H7 (cell line): ENCODE data around the gene KLF13. TPM values are rescaled to one million over a fixed set of nuclear protein-coding genes. Genes with fewer than 3 reads are reported as not detected.

Experiments used
- DNase-seq: peaks from one replicate; pipeline ENCODE4 v3.0.0; 2012
- H3K27me3 ChIP-seq: 2 replicates; pipeline ENCODE4 v1.6.0; 2011; ENCODE audit warnings: mild to moderate bottlenecking, low read length; ENCODE audit not compliant: control insufficient read depth, insufficient read depth
- H3K36me3 ChIP-seq: replicated peaks from 2 replicates; pipeline ENCODE4 v1.5.1; 2011; ENCODE audit warnings: low read length; ENCODE audit not compliant: control insufficient read depth, insufficient read depth
- H3K4me3 ChIP-seq: 2 replicates; pipeline ENCODE4 v1.5.1; 2011; ENCODE audit warnings: low read depth, mild to moderate bottlenecking, control low read depth, low read length, moderate library complexity; ENCODE audit not compliant: insufficient read depth
- total RNA-seq: library from RNA; depleted of rRNA; stranded (reverse); fragments of >200 nt; shearing (Covaris generic); gene quantifications from 2 replicates; pipeline ENCODE4 v1.2.3, GENCODE V29; 2014

KLF13 gene
- total RNA-seq, 1 experiment from 2014 or later: 29.5 TPM

GRCh38 chr15:31373970-31374369, 47.3 kb downstream of the KLF13 start:
- Histone ChIP-seq H3K4me3 (no peak overlapping the region), H3K36me3 (no peaks in the 10 kb centered on the region; the same call in none of the 2 replicates), H3K27me3 (no peaks in the 10 kb centered on the region)
- DNase-seq: no peak

DNA sequence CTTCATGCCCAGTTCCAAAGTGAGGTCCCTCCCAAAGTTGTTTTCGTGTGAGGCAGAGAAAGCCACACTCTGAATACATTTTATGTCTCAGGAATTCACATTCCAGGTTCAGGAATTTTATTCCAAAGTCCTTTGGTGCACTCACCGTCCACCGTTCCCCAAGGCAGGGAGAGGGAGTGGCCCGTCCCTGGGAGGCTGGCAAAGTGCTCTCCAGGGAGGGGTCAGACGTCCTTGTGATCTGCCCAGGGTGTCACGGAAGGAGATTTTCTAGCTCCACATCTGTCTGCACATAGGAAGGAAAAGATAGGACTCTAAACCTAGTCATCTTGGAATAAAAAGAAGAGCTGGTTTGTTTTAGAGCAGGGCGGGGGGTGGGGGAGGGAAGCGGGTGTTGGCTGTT, 47.9 kb downstream of the KLF13 start:
- DNase-seq: peak; percentile 26
- Histone ChIP-seq H3K27me3 (no peaks in the 10 kb centered on the region), H3K4me3 (no peak overlapping the region), H3K36me3 (no peaks in the 10 kb centered on the region; the same call in none of the 2 replicates)

- Histone ChIP-seq H3K36me3 (no peaks in the 10 kb centered on the region; the same call in none of the 2 replicates), H3K27me3 (no peaks in the 10 kb centered on the region), H3K4me3 (no peak overlapping the region)
- DNase-seq: peak; percentile 23
Measured at GRCh38 chr15:31374986-31375385, 48.4 kb downstream of the KLF13 start.

GRCh38 chr15:31375772-31376171, 49.1 kb downstream of the KLF13 start:
- Histone ChIP-seq H3K36me3 (no peaks in the 10 kb centered on the region; the same call in none of the 2 replicates), H3K27me3 (no peaks in the 10 kb centered on the region), H3K4me3 (no peak overlapping the region)
- DNase-seq: peak; percentile 14

DNA sequence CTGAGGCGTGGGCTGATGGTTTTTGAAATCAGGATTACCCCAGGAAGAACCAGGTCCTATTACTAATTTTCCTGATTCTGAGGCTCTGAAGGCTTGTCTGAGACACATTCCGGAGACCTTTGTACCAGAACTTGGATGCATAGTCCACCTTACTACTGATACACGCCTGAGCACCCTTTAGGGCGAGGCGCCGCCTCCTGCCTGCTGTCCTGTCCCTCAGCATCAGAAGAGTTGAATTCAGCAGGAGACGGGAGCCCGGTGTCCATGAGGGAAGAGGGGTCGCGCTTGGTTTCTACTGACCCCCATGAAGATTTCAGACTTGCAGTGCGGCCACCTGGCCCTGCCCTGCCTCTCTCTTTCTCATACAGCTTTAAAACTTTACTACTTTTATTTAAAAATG, 49.9 kb downstream of the KLF13 start:
- no peaks in the 10 kb centered on the region for H3K27me3 ChIP-seq
- no peak overlapping the region for H3K4me3 ChIP-seq
- DNase-seq: peak; percentile 23
- no peaks in the 10 kb centered on the region; the same call in none of the 2 replicates for H3K36me3 ChIP-seq

GRCh38 chr15:31377030-31377429, 50.4 kb downstream of the KLF13 start:
- DNase-seq: no peak
- H3K36me3 ChIP-seq: no peaks in the 10 kb centered on the region; the same call in none of the 2 replicates
- no peaks in the 10 kb centered on the region for H3K27me3 ChIP-seq
- H3K4me3 ChIP-seq: no peak overlapping the region

- Histone ChIP-seq H3K36me3 (no peaks in the 10 kb centered on the region; the same call in 1 of the 2 replicates), H3K27me3 (no peaks in the 10 kb centered on the region), H3K4me3 (no peak overlapping the region)
- no peak for DNase-seq
Measured at GRCh38 chr15:31378363-31378903, 51.8 kb downstream of the KLF13 start.

- H3K36me3 ChIP-seq: no peaks in the 10 kb centered on the region; the same call in 1 of the 2 replicates
- no peak overlapping the region for H3K4me3 ChIP-seq
- no peak for DNase-seq
- no peaks in the 10 kb centered on the region for H3K27me3 ChIP-seq
Measured at GRCh38 chr15:31379042-31379441, 52.4 kb downstream of the KLF13 start.

DNA sequence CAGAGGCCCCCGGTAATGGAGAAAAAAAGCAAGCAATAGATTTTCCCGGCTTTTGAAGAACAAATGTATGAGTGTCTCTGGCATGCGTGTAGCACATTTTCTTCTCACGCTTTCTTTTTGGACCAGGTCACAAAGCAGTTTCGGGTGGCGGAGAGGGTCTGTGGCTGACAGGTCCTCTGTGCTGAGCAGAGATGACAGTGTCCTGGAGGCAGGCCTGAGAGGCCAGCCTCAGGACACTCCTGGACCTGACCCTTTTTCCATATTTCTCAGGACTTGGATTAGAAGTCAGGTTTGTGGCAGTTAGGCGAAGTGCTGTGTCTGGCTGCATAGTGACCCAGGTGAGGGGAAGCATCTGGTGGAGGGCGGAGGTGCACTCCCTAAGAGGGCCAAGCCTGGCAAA, 52.9 kb downstream of the KLF13 start:
- H3K27me3 ChIP-seq: no peaks in the 10 kb centered on the region
- H3K36me3 ChIP-seq: no peaks in the 10 kb centered on the region; the same call in 1 of the 2 replicates
- DNase-seq: peak; percentile 15
- no peak overlapping the region for H3K4me3 ChIP-seq

- Histone ChIP-seq H3K27me3 (no peaks in the 10 kb centered on the region), H3K4me3 (no peak overlapping the region), H3K36me3 (no peaks in the 10 kb centered on the region; the same call in 1 of the 2 replicates)
- DNase-seq: peak; percentile 23
Measured at GRCh38 chr15:31381801-31382712, 55.4 kb downstream of the KLF13 start.

DNA sequence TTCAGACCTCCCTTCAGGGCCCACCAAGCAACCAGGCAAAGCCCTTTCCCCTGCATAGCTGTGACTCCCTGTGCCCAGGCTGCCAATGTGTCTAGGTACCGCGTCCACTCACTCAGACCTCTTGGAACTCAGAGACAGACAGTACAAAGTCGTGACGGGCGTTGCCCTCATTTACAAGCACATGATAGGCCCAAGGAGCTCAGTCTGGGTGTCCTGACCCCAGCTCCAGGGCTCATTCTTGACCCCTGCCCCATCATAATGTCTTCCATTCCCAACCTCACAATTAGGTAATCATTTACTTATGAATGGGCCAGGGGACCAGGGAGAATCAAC, 56.0 kb downstream of the KLF13 start:
- peak; percentile 17 for DNase-seq
- H3K27me3 ChIP-seq: no peaks in the 10 kb centered on the region

GRCh38 chr15:31383139-31383538, 56.5 kb downstream of the KLF13 start:
- peak; percentile 12 for DNase-seq
- Histone ChIP-seq H3K36me3 (no peaks in the 10 kb centered on the region; the same call in 1 of the 2 replicates), H3K27me3 (no peaks in the 10 kb centered on the region), H3K4me3 (no peak overlapping the region)

More for the DNA sequence above, 56.0 kb downstream of the KLF13 start:
- Histone ChIP-seq H3K36me3 (no peaks in the 10 kb centered on the region; the same call in 1 of the 2 replicates), H3K4me3 (no peak overlapping the region)

DNA sequence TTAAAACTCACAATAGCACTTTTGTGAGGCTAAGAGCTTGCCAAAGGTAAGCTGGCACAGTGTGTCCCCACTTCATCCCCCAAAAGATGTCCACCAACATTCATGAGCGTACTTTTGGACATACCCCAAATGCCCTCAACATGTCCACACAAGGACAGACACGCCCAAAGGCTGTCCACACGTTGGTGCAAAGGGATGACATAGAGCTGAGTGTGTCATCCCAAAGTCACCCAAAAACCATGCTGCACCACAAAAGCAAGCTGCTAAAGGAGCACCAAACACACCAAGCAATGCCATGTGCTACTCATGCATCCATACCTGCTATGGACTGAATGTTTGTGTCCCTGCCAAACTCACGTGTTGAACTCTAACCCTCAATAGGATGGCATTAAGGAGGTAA, 57.9 kb downstream of the KLF13 start:
- H3K4me3 ChIP-seq: no peak overlapping the region
- no peaks in the 10 kb centered on the region; the same call in 1 of the 2 replicates for H3K36me3 ChIP-seq

DNA sequence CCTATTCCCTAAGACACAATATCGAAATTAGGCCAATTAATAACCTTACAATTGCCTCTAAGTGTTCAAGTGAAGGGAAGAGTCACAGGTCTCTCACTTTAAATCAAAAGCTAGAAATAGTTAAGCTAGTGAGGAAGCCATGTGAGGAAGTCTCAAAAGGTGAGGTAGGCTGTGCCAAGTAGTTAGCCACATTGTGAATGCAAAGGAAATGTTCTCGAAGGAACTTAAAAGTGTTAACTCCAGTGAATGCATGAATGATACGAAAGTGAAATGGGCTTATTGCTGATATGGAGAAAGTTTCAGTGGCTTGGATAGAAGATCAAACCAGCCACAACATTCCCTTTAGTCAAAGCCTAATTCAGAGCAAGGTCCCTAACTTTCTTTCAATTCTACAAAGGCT, 59.1 kb downstream of the KLF13 start:
- Histone ChIP-seq H3K27me3 (no peaks in the 10 kb centered on the region), H3K36me3 (no peaks in the 10 kb centered on the region; the same call in 1 of the 2 replicates), H3K4me3 (no peak overlapping the region)
- no peak for DNase-seq

More for the DNA sequence above, 57.9 kb downstream of the KLF13 start:
- no peaks in the 10 kb centered on the region for H3K27me3 ChIP-seq
- DNase-seq: no peak

GRCh38 chr15:31387092-31387478, 60.5 kb downstream of the KLF13 start:
- no peak for DNase-seq
- H3K4me3 ChIP-seq: no peak overlapping the region
- peaks cover 5% of the 10 kb centered on the region for H3K27me3 ChIP-seq
- H3K36me3 ChIP-seq: no peaks in the 10 kb centered on the region
